ENCODE data around the gene OTOS.

GRCh38 chr2:240151477-240152031 lies 11.1 kb upstream of the OTOS start:
- TF ChIP-seq PKNOX1 (IDR thresholded peaks at IDR 0.05) (no peak), FOXK2 (IDR thresholded peaks at IDR 0.05) (no peak), ARNT (IDR thresholded peaks at IDR 0.05) (no peak), FOXM1 (IDR thresholded peaks at IDR 0.05; ENCODE audit: borderline replicate concordance) (no peak), SUZ12 (IDR thresholded peaks at IDR 0.05) (no peak), NFRKB (IDR thresholded peaks at IDR 0.05) (no peak), FOXA1 (IDR thresholded peaks at IDR 0.05) (no peak), ZNF384 (IDR thresholded peaks at IDR 0.05) (no peak), ELF4 (IDR thresholded peaks at IDR 0.05) (no peak)

Data from HEK293T (cell line).